Measurements from ENCODE around the gene ATF7IP.

ATF7IP gene

DNA sequence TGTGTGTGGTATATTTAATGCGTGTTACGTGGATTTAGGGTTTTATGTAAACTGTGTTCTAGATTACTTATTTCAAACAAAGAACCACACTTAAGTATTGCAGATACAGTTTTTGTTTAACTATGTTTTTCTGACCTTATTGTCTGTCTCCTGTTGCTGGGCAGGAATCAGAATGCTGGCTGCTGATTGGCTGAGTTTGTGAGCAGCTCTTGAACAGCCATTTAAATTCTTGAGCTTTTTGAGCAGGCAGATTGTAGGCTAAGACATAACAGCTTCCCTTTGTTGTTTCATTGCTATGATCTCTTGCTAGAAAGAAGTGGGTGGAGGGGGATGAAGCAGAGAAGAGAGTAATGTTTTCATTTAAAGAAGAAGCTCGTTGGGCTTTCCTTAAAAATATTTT is 52.2 kb downstream of the ATF7IP start:
- DNase-seq: peak; percentile 88

DNA sequence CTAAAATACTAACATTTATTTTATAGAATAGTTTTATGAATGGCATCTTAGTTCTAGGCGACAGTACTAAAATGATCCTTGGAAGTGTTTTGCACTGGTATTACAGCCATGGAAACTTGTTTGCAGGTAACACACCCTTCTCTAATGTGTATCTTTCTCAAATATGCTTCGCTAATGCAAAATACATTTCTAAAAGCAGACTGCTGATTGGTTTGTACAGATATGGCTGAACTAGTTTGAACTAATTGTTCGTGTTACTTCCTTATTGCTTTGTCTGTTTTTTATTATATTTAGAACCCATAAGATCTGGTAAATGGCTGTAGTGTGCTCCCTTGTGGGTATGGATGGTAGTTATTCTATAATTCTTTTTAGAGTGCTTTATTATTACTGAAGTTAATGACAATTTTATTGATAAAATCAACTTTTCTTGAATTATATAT is 53.0 kb downstream of the ATF7IP start:
- DNase-seq: peak; percentile 71

DNA sequence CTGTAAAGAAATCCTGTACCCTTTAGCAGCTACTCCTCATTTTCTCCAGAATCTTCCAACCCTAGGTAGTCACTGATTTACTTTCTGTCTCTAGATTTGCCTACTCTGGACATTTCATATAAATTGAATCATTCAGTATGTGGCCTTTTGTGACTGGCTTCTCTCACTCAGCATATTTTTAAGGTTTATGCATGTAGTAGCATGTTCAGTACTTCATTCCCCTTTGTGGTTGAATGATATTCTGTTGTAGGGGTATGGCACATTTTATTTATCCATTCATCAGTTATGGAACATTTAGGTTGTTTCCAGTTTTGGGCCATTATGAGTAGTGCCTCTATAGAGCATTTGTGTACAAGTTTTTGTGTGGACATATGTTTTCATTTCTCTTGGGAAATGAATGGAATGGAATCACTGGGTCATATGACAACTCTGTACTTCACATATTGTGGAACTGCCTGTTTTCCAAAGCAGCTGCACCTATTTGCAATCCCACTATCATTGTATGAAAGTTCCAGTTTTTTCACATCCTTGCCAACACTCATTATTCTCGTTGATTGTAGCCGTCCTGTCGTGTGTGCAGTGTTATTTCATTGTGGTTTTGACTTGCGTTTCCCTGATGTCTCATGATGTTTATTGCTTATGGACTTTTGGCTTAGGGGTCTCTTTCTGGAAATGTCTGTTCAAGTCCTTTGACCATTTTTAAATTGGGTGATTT is 57.2 kb downstream of the ATF7IP start:
- DNase-seq: no peak

DNA sequence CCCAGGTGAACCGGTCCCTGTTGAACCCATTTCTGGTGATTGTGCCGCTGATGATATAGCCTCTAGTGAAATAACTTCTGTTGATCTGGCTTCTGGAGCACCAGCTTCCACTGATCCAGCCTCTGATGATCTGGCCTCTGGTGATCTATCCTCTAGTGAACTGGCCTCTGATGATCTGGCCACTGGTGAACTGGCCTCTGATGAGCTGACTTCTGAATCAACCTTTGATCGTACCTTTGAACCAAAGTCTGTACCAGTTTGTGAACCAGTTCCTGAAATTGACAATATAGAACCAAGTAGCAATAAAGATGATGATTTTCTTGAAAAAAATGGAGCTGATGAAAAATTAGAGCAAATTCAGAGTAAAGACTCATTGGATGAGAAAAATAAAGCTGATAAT is 59.1 kb downstream of the ATF7IP start:
- DNase-seq: no peak

DNA sequence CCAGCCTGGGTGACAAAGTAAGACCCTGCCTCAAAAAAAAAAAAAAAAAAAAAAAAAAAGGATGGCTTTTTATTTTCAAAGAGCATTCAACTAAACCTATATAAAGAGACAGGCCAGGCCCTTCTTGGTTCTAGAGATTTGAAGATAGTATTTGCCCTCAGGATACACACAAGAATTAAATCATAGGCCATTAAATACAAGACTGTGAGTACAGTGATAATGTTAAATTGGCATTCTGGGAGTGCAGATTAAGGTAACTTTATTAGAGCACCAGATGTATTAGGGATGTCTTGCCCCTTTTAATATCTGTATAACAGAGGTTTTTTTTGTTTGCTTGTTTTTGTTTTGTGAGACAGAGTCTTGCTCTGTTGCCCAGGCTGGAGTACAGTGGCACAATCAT is 61.3 kb downstream of the ATF7IP start:
- DNase-seq: no peak

DNA sequence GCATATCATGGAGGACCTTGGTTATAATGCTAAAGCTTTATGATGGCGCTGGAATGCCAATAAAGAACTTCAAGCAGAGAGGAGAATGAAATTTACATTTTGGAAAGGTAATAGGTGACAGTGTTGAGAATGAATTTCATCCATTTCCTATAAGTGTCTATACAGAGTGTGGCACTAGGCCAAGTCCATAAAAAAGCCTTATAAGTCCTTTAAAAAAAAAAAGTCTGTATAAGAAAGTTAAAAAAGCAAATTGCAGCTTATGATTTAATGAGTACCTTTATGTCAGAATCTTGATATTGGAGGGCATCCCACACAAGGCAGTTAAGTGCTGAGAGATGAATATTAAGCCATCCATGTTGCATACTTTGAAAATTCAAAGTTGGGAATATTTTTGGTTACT is 62.4 kb downstream of the ATF7IP start:
- no peak for DNase-seq

DNA sequence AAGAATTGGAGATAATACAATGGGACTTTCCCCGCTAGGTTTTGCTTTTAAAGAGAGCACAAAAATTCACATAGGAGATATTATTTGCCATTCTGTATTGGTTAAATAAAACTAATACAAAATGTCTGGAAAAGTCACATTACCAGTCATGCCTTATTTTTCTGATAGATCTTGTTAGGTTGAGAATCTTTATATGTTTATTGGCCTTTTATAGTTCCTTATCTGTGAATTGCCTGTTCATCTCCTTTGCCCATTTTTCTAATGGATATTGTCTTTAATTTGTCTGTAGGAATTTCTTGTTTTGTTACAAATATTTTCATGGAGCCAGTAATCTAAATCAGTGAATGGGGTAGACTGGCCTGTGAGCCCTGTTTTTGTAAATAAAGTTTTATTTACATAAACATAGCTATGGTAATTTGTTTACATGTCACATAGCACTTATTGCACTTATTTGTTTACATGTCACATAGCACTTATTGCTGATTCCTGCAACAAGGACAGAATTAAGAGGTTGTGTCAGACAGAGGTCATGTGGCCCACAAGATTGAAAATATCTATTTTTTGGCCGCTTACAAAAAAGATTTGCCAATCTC is 65.0 kb downstream of the ATF7IP start:
- no peak for DNase-seq

DNA sequence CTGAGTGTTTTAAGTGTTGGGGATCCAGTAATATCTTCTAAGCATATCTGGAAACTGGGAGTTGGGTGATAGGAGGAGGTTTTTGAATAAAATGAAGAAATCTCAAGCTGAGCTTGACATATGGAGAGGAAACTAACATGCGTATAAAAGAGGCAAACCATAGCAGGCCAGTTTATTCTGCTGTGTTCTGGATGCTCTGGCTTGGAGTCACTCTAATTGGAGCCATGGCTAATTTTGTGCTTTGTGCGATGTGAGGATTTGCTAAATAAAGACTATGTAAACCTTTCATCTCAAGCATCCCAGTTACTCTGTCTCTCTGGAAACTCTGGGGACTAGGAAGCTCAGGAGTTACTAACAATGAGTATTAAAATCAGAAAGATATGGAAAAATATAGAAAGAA is 66.5 kb downstream of the ATF7IP start:
- DNase-seq: no peak

DNA sequence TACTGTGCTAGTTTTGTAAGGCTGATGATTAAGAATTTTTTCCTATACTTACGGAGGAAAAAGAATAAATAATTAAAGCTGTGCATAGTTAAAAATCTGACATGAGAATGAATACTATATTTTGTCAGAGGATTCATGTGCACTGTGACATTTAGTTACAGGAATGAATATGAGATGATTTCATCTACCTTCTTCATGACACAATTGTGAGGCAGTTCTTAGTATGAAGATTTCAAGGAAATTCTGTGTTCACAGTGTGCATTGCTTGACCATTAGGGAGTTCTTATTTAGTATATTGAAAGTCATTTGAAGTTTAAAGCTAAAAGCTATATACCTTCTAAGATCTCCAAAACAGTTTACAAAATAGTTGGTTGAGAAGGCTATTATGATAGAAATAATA is 70.1 kb downstream of the ATF7IP start:
- DNase-seq: no peak

DNA sequence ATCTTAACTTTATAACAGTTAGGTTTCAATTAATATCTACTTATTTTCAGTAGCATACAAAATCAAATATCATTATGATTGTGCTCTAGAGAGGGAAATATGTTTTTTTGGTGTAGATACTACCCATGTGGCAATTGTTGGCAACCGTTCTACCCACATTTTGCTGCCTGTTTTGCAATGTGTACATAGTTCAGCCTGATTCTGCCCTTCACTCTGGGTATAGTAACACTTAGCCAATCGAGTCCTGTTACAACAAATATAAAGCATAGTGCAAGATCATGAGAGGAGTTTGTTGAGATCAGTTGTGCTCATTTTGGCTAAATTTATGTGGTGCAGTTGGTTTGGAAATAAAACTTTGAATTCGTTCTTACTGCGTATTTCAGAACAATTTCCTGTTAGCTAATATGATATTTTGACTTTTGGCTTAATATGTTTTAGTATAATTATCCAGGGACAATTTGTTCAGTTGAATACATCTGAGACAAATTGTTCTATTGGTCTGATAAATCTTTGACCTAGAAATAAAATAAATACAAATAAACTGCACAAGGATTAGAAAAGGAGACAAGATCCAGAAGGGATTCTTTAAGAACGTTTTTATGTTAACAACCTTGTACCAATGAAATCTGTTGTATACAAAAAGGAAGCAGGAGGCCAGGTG is 76.9 kb downstream of the ATF7IP start:
- no peak for DNase-seq

DNA sequence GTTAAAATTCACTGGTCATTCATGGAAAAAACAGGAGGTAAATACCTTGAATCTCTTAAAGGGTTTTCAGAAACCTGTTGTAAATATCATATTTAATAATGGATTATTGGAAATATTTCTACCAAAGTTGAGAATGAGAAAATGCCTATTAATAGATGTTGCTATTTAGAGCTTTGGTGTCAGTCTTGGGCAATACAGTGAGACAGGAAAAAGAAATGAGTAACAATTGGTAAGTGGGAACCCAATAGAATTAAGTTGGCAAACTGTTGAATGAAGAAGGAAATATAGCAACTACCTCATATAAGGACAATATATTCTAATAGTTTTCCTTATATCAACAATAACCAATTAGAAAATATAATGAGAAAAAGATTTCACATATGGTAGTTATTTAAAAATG is 78.0 kb downstream of the ATF7IP start:
- no peak for DNase-seq

DNA sequence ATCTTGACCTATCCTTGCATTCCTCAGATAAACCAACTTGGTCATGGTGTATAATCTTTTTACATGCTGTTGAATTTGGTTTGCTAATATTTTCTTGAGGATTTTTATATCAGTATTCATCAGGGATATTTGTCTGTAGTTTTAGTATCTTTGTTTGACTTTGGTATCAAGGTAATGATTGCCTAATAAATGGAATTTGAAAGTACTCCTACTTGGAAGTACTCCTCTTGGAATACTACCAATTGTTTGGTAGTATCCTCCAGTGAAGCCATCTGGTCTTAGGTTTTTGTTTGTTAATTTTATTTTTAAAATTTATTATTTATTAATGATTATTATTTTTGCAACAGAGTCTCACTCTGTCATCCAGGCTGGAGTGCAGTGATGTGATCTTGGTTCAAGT is 85.0 kb downstream of the ATF7IP start:
- no peak for DNase-seq

DNA sequence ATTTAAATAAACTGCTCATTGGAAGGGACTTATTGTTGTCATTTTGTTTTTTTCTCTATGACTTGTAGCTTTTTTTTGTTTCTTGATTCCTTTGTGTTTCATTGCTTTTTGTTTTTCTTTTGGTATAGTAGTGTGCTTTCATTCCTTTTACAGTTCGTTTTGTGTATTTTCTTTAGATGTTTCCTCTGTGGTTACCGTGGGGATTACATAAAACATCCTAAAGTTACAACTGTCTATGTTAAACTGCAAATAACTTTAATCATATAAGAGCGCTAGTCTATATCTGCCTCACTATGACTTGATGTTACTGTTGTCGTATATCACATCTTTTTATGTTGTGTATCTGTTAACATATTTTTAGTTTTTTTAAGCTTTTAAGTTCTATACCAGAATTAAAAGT is 86.9 kb downstream of the ATF7IP start:
- DNase-seq: no peak

DNA sequence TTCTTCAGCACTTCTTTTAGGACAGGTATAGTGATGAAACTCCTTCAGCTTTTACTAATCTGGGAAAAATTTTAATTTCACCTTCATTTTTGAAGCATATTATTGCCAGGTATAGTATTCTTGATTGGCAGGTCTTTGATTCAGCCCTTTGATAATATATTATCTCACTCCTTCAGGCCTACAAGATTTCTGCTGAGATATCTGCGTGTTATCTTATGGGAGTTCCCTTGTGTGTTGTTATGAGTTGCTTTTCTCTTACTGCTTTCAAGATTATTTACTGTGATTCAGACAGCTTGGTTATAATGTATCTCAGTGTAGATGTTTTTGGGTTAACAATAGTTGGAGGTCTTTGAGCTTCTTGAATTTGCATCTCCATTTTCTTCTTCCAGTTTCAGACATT is 87.4 kb downstream of the ATF7IP start:
- no peak for DNase-seq

DNA sequence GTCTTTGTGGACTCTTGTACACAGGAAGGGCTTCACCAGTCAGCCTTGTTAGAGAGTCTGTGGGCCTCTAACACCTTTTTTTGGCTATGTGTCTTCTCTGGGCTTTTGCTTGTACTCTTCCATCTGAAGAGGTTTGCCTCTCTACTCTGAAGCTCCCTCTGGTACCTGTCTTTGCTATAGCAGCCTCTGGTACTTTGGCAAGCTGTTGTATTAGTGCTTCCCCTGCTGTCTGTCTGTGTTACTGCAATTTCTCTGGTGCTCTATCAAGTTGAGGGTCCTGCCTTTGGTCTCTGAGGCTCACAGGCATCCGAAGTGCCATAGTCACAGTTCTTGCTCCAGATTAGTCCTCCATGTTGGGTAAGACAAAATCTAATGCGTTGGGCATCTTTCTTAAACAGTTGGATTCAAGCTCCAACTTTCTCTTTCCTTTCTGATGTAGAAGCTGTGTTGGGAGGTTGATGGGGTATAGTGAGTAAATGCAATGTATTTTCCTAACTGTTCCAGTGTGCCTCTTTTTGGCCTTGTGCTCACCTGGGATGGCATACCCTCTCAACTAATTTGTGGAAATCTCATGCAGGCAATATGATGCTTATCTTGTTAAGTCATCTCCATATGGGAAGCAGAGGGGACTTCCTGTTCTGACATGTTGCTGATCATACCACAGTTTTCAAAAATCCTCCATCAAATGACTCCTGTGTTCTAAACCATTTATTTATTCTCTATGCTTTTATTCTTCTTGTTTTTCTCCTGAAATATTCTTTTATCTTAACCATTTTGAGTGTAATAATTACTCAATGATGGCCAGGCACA is 88.8 kb downstream of the ATF7IP start:
- peak; percentile 59 for DNase-seq

DNA sequence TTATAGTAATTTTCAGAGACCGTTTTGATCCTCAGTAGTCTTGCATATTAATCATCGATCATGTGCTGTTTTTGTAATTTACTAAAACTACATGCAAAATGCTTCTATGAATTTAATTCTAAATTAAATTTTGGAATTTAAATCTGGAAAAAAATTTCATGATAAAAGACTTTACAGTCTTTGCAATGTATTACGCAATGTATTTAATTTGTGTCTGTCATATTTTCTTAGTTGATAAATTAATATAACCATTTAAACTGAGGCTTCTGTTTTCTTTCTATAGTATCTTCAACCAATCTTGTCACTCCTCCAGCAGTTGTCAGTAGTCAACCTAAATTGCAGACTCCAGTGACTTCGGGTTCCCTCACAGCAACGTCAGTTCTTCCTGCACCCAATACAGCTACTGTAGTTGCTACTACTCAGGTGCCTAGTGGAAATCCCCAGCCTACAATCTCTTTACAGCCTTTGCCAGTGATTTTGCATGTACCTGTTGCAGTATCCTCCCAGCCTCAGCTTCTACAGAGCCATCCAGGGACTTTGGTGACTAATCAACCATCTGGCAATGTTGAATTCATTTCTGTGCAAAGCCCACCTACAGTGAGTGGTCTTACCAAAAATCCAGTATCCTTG is 94.8 kb downstream of the ATF7IP start:
- DNase-seq: no peak

DNA sequence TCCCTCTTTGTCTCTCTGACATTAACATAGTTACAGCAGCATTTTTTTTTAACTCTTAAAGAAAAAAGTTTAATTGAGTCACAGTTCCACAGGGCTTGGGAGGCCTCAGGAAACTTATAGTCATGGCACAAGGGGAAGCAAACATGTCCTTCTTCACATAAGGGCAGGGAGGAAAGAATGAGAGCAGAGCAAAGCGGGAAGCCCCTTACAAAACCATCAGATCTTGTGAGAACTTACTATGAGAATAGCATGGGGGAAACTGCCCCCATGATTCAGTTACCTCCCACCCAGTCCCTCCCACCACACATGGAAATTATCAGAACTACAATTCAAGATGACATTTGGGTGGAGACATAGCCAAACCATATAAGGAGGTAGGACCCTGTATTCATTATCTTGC is 106.0 kb downstream of the ATF7IP start:
- DNase-seq: no peak

DNA sequence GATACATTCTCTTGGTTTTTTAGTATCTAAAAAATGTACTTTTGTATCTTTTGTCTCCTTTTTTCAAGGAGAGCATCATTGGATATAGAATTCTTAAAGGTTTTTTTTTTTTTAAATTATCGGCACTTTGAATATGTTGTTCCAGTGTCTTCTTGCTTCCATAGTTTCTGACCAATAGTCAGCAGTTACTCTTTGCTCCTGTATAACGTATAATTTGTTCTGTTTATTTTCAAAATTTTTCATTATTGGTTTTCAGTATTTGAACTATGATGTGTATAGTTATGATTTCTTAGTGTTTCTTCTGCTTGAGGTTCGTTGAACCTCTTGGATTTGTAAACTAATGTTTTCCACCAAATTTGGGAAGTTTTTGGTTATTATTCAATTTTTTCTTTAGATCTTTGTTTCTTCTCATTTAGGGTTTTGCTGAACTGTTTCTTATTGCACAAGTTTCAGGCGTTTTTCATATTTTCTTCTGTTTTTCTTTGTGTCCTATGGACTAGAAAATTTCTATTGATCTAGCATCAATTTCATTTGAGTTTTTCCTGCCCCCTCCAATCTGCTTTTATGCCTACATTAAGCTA is 108.3 kb downstream of the ATF7IP start:
- no peak for DNase-seq

DNA sequence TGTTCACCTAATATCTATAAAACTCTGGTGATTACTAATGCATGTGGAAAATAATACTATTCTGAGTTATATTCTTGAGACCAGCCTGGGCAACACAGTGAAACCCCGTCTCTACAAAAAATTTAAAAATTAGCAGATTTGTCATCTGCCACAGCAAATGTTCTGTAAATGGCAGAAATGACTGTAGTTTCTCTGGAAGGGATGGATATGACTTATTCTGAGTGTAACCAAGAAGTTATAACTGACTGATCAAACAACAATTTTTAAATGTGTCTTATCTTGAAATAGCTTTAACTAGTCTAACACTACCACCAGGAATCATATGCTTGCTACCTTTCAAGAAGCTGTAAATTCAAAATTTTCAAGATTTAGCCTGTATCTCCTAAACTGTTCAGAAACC is 113.5 kb downstream of the ATF7IP start:
- DNase-seq: no peak

DNA sequence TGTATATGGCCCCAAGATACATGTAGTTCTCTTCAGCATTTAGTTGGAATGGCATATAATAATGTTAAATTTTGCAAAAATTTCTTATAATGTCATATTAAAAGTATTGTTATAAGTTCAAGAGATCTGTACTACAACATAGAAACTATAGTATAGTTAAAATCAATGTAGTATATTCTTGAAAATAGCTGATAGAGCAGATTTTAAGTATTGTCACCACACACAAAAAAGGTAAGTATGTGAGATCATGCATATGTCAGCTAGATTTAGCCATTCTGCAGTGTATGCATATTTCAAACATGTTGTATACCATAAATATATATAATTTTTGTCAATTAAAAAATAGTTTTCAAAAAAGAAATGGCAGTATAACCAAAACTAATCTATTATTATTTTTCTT is 115.7 kb downstream of the ATF7IP start:
- no peak for DNase-seq

DNA sequence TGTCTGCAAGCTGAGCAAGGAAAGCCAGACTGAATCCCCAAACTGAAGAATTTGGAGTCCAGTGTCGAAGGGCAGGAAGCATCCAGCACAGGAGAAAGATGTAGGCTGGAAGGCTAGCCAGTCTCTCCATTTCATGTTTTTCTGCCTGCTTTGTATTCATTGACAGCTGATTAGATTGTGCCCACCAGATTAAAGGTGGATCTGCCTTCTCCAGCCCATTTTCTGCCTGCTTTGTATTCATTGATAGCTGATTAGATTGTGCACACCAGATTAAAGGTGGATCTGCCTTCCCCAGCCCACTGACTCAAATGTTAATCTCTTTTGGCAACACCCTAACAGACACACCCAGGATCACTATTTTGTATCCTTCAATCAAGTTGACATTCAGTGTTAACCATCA is 116.9 kb downstream of the ATF7IP start:
- DNase-seq: no peak

DNA sequence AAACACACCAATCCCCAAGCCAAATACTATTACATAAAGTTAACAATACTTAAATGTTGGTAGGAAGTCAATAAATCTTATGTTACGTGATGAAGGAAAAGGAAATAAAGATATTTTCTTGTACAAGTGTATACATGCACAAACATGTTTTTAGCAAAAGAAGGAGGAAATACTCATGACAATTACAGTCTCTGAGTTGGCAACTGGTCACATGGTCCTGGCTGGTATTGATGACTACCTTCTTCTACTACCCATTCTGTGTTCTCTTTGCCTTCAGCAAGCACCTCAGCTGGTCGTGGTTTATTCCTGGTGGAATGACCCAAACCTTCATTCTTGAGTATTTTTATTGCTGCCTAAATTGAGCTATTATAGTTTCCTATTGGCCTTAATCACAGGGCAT is 117.4 kb downstream of the ATF7IP start:
- DNase-seq: no peak

DNA sequence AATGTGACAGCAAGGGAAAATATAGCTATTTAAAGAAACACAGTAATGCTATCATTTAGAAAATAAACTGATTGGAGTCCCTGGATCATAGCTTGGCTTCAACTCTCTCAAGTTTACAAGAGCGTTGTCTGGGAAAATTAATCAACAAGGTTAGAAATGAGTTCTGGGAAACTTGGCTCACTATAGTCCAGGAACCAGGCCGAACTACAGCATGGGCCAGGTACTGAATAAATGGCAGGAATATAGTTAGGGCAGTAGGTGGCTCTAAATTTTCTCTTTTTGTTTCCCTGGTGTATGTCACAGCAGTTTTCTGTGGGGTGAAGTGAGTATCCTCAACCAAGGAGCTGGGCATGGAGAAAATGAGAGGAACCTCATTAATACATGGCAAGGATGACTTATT is 129.8 kb downstream of the ATF7IP start:
- no peak for DNase-seq
